HG02852 (cell line): ENCODE results near the gene ZNRF1.

ENCODE experiments used
- ATAC-seq: cut with Tn5 transposase; IDR thresholded peaks from one replicate; pipeline ENCODE4 v1.9.1; 2021; ENCODE audit warnings: mild to moderate bottlenecking, moderate library complexity; ENCODE audit not compliant: unreplicated experiment

The ZNRF1 gene

GRCh38 chr16:75138636-75139035, 139.8 kb downstream of the ZNRF1 start:
- ATAC-seq, result no peak

GRCh38 chr16:75139498-75139897, 140.7 kb downstream of the ZNRF1 start:
- no peak for ATAC-seq

- no peak for ATAC-seq
Measured at GRCh38 chr16:75143941-75144340, 145.1 kb downstream of the ZNRF1 start.

- ATAC-seq, result no peak
Measured at GRCh38 chr16:75147968-75148310, 149.1 kb downstream of the ZNRF1 start.

- ATAC-seq, result peak; percentile 85
Measured at GRCh38 chr16:75148311-75149195, 149.7 kb downstream of the ZNRF1 start, which contains the start of gene ZFP1. ZFP1 (plus strand) TSS chr16:75148524; CDS start chr16:75152952, 4,428 bp downstream.

- no peak for ATAC-seq
Measured at GRCh38 chr16:75151798-75152197, 153.0 kb downstream of the ZNRF1 start.

- no peak for ATAC-seq
Measured at GRCh38 chr16:75152635-75153034, 153.8 kb downstream of the ZNRF1 start.

- ATAC-seq, result no peak
Measured at GRCh38 chr16:75160386-75160785, 161.6 kb downstream of the ZNRF1 start.
